Liver (tissue), 9 donors: ENCODE measurements around the gene DCTN1. TPM values are rescaled to one million over a fixed set of nuclear protein-coding genes. Genes with fewer than 3 reads are reported as not detected.

Experiments
- DNase-seq: peaks from one replicate; pipeline ENCODE4 v3.0.0-alpha.2; 2017; ENCODE audit warnings: low spot score
- H3K27ac ChIP-seq, 2 donors: one replicate each; pipeline ENCODE4 v1.7.0; 2013; ENCODE audit warnings: inconsistent platforms in 2 of 2, low read length in 2 of 2, control low read depth in 1 of 2, low read depth in 1 of 2, mild to moderate bottlenecking in 1 of 2
- H3K27me3 ChIP-seq, 4 donors: one replicate each; pipeline versions ENCODE4 v1.6.1 to v1.7.0; 2013; ENCODE audit warnings: low read length in 3 of 4, inconsistent platforms in 1 of 4, mild to moderate bottlenecking in 1 of 4, moderate library complexity in 1 of 4; ENCODE audit not compliant: control insufficient read depth in 4 of 4, insufficient read depth in 4 of 4
- H3K36me3 ChIP-seq, 4 donors: one replicate each; pipeline versions ENCODE4 v1.6.1 to v1.7.0; 2013; ENCODE audit warnings: low read length in 3 of 4, mild to moderate bottlenecking in 3 of 4, low read depth in 1 of 4, moderate library complexity in 1 of 4; ENCODE audit not compliant: control insufficient read depth in 4 of 4, insufficient read depth in 3 of 4
- H3K4me1 ChIP-seq, 4 donors: one replicate each; pipeline versions ENCODE4 v1.6.1 to v1.7.0; 2013; ENCODE audit warnings: low read length in 3 of 4, mild to moderate bottlenecking in 3 of 4, moderate library complexity in 1 of 4; ENCODE audit not compliant: control insufficient read depth in 4 of 4, insufficient read depth in 4 of 4
- H3K4me3 ChIP-seq, 3 donors: one replicate each; pipeline versions ENCODE4 v1.6.1 to v1.7.0; 2013; ENCODE audit warnings: low read length in 3 of 3, control low read depth in 1 of 3, low read depth in 1 of 3, mild to moderate bottlenecking in 1 of 3
- H3K9ac ChIP-seq, 2 donors: one replicate each; pipeline ENCODE4 v1.7.0; 2013; ENCODE audit warnings: low read length in 2 of 2, mild to moderate bottlenecking in 2 of 2, moderate library complexity in 2 of 2, control low read depth in 1 of 2, low read depth in 1 of 2
- H3K9me3 ChIP-seq, 4 donors: one replicate each; pipeline versions ENCODE4 v1.6.1 to v1.7.0; 2013; ENCODE audit warnings: low read length in 3 of 4; ENCODE audit not compliant: control insufficient read depth in 4 of 4
- EGR1 ChIP-seq, 2 donors: IDR thresholded peaks; 2 replicates each; pipeline ENCODE4 v1.6.1; 2016 to 2018; ENCODE audit warnings: antibody characterized with exemption in 2 of 2, low read depth in 2 of 2
- FOXA1 ChIP-seq: IDR thresholded peaks from 2 replicates; pipeline ENCODE4 v1.6.1; 2016; ENCODE audit warnings: antibody characterized with exemption
- FOXA2 ChIP-seq: IDR thresholded peaks from 2 replicates; pipeline ENCODE4 v1.6.1; 2016; ENCODE audit warnings: antibody characterized with exemption
- GABPA ChIP-seq, 2 donors: IDR thresholded peaks in 1 of 2; conservative IDR thresholded peaks in 1 of 2; 2 replicates each; pipeline ENCODE4 v1.6.1; 2016; ENCODE audit warnings: antibody characterized with exemption in 2 of 2, mild to moderate bottlenecking in 1 of 2, moderate library complexity in 1 of 2
- HNF4A ChIP-seq, 2 donors: conservative IDR thresholded peaks; 2 replicates each; pipeline ENCODE4 v1.6.1; 2016; ENCODE audit warnings: antibody characterized with exemption in 2 of 2, mild to moderate bottlenecking in 2 of 2
- HNF4G ChIP-seq: IDR thresholded peaks from 2 replicates; pipeline ENCODE4 v1.6.1; 2016; ENCODE audit warnings: antibody characterized with exemption
- JUND ChIP-seq, 2 donors: IDR thresholded peaks; 2 replicates each; pipeline ENCODE4 v1.6.1; 2016; ENCODE audit warnings: antibody characterized with exemption in 2 of 2
- NR2F2 ChIP-seq: IDR thresholded peaks from 2 replicates; pipeline ENCODE4 v1.6.1; 2016; ENCODE audit warnings: antibody characterized with exemption
- RAD21 ChIP-seq, 2 donors: IDR thresholded peaks; 2 replicates each; pipeline ENCODE4 v1.6.1; 2016; ENCODE audit warnings: antibody characterized with exemption in 2 of 2, mild to moderate bottlenecking in 2 of 2
- REST ChIP-seq: IDR thresholded peaks from 2 replicates; pipeline ENCODE4 v1.6.1; 2016; ENCODE audit warnings: antibody characterized with exemption, mild to moderate bottlenecking
- RXRA ChIP-seq, 2 donors: IDR thresholded peaks; 2 replicates each; pipeline ENCODE4 v1.6.1; 2017 to 2018; ENCODE audit warnings: antibody characterized with exemption in 2 of 2, mild to moderate bottlenecking in 1 of 2
- SP1 ChIP-seq: IDR thresholded peaks from 2 replicates; pipeline ENCODE4 v1.6.1; 2018; ENCODE audit warnings: antibody characterized with exemption, mild to moderate bottlenecking
- TAF1 ChIP-seq: conservative IDR thresholded peaks from 2 replicates; pipeline ENCODE4 v1.6.1; 2016; ENCODE audit warnings: antibody characterized with exemption, mild to moderate bottlenecking
- YY1 ChIP-seq: IDR thresholded peaks from 2 replicates; pipeline ENCODE4 v1.6.1; 2016; ENCODE audit warnings: antibody characterized with exemption, mild to moderate bottlenecking
- ZBTB33 ChIP-seq: IDR thresholded peaks from 2 replicates; pipeline ENCODE4 v1.6.1; 2016; ENCODE audit warnings: antibody characterized with exemption
- WGBS: extraction: QIAGEN DNeasy Blood & Tissue Kit; methylation state at CpG from one replicate; pipeline ENCODE4 v1.1.7; 2013; 5-methylcytosine and 5-hydroxymethylcytosine counted together
- polyA plus RNA-seq, 2 donors: library from polyadenylated mRNA; stranded (reverse) in 1 of 2; unstranded in 1 of 2; fragments of 200-250 nt in 1 of 2; fragments of >200 nt in 1 of 2; fragmentation: Nextera tagmentation in 1 of 2; extraction: Ambion mirVana in 1 of 2; gene quantifications; one replicate each; pipeline versions ENCODE4 v1.2.1 to v1.2.3, GENCODE V29; 2013 to 2015
- total RNA-seq, 2 donors: library from RNA; depleted of rRNA; stranded (reverse); fragments of >200 nt; gene quantifications; one replicate each; pipeline ENCODE4 v1.2.3, GENCODE V29; 2014
- TF ChIP-seq, protein P1 (sequence below): IDR thresholded peaks from 2 replicates; pipeline ENCODE4 v1.6.1; 2016; ENCODE audit warnings: antibody characterized with exemption
- TF ChIP-seq, protein P2 (sequence below): IDR thresholded peaks from 2 replicates; pipeline ENCODE4 v1.6.1; 2016; ENCODE audit warnings: antibody characterized with exemption
- TF ChIP-seq, protein P3 (sequence below): fragments of 150-350 bp; IDR thresholded peaks from 2 replicates; pipeline ENCODE4 v1.5.1; 2017; ENCODE audit warnings: improper control_type of control experiment, low read depth, low read length; ENCODE audit not compliant: missing input control
- donor health status: healthy.
- donor health status: healthy.
- donor health status: healthy.
- donor health status: healthy.
- donor health status: healthy.

Gene DCTN1
- total and polyA plus RNA-seq, 4 donors, result 29.7 to 40.9 (median 33.5) TPM

DNA sequence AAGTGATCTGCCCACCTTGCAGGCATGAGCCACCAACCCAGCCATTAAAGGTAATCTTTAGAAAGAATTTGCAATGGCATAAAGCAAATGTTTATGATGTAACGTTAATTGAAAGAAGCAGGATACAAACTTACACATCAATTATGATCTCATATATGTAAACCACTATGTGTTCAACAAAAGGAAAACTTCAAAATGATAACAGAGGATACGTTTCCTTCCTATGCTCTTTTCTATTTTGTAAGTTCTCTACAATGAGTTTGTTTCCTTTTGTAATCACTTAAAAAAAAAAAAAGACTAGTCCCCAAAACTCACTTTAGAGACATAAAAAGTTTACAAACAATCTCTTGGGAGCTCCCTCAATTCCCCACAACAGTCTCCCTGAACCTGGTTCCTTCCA, 39.9 kb upstream of the DCTN1 start:
- H3K4me1 ChIP-seq, result peaks cover 7 to 24% (median 15%) of the 10 kb centered on the region in 4 donors
- WGBS, result 82% methylated on average over 2 of the region's 2 CpGs
- no peak for DNase-seq
- no peak for TF ChIP-seq RXRA (IDR thresholded peaks at IDR 0.05)
- TF ChIP-seq, protein P1, sequence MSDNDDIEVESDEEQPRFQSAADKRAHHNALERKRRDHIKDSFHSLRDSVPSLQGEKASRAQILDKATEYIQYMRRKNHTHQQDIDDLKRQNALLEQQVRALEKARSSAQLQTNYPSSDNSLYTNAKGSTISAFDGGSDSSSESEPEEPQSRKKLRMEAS, result no peak
- TF ChIP-seq TAF1, result no peak
- TF ChIP-seq FOXA1, result no peak
- no peak for TF ChIP-seq GABPA (IDR thresholded peaks at IDR 0.05 in 1 of 2, conservative IDR thresholded peaks at IDR 0.05 in 1 of 2)
- TF ChIP-seq RAD21 (IDR thresholded peaks at IDR 0.05), result no peak
- no peak for TF ChIP-seq REST
- no peak for TF ChIP-seq SP1
- no peak for TF ChIP-seq NR2F2
- no peak for TF ChIP-seq HNF4G
- TF ChIP-seq ZBTB33, result no peak
- TF ChIP-seq EGR1 (IDR thresholded peaks at IDR 0.05; ENCODE audit: low read depth in 2 of 2), result no peak
- no peak for TF ChIP-seq JUND (IDR thresholded peaks at IDR 0.05)
- TF ChIP-seq, protein P2, sequence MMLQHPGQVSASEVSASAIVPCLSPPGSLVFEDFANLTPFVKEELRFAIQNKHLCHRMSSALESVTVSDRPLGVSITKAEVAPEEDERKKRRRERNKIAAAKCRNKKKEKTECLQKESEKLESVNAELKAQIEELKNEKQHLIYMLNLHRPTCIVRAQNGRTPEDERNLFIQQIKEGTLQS, result no peak
- TF ChIP-seq FOXA2, result no peak
- TF ChIP-seq, protein P3, sequence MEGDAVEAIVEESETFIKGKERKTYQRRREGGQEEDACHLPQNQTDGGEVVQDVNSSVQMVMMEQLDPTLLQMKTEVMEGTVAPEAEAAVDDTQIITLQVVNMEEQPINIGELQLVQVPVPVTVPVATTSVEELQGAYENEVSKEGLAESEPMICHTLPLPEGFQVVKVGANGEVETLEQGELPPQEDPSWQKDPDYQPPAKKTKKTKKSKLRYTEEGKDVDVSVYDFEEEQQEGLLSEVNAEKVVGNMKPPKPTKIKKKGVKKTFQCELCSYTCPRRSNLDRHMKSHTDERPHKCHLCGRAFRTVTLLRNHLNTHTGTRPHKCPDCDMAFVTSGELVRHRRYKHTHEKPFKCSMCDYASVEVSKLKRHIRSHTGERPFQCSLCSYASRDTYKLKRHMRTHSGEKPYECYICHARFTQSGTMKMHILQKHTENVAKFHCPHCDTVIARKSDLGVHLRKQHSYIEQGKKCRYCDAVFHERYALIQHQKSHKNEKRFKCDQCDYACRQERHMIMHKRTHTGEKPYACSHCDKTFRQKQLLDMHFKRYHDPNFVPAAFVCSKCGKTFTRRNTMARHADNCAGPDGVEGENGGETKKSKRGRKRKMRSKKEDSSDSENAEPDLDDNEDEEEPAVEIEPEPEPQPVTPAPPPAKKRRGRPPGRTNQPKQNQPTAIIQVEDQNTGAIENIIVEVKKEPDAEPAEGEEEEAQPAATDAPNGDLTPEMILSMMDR, result no peak
- no peak for TF ChIP-seq HNF4A (conservative IDR thresholded peaks at IDR 0.05)
- TF ChIP-seq YY1, result no peak
- no peak overlapping the region for H3K9ac ChIP-seq
- peaks cover 0 to 7% (median 0%) of the 10 kb centered on the region in 4 donors for H3K27me3 ChIP-seq
- H3K9me3 ChIP-seq, result no peaks in the 10 kb centered on the region
- no peaks in the 10 kb centered on the region for H3K36me3 ChIP-seq
- H3K4me3 ChIP-seq, result no peak overlapping the region
- H3K27ac ChIP-seq, result no peak overlapping the region
